G401 (cell line): ENCODE measurements around the gene HEPN1. TPM values are rescaled to one million over a fixed set of nuclear protein-coding genes. Genes with fewer than 3 reads are reported as not detected.
A peak's percentile ranks its signal among the peaks of the same experiment; 100 is the strongest.

ENCODE experiments used
- DNase-seq: peaks from one replicate; pipeline ENCODE4 v3.0.0-alpha.2; 2015; ENCODE audit warnings: low spot score
- in situ Hi-C: cut with HindIII; loops from 2 replicates; pipeline ENCODE4 v1.10.0; 2016; ENCODE audit warnings: low sequenced_read_pairs, mixed read lengths
- total RNA-seq: library from RNA; depleted of rRNA; stranded (reverse); fragments of >200 nt; shearing (Covaris generic); gene quantifications from 2 replicates; pipeline ENCODE4 v1.2.3, GENCODE V29; 2014

Gene HEPN1
- total RNA-seq, 1 experiment from 2014 or later = not detected

DNA sequence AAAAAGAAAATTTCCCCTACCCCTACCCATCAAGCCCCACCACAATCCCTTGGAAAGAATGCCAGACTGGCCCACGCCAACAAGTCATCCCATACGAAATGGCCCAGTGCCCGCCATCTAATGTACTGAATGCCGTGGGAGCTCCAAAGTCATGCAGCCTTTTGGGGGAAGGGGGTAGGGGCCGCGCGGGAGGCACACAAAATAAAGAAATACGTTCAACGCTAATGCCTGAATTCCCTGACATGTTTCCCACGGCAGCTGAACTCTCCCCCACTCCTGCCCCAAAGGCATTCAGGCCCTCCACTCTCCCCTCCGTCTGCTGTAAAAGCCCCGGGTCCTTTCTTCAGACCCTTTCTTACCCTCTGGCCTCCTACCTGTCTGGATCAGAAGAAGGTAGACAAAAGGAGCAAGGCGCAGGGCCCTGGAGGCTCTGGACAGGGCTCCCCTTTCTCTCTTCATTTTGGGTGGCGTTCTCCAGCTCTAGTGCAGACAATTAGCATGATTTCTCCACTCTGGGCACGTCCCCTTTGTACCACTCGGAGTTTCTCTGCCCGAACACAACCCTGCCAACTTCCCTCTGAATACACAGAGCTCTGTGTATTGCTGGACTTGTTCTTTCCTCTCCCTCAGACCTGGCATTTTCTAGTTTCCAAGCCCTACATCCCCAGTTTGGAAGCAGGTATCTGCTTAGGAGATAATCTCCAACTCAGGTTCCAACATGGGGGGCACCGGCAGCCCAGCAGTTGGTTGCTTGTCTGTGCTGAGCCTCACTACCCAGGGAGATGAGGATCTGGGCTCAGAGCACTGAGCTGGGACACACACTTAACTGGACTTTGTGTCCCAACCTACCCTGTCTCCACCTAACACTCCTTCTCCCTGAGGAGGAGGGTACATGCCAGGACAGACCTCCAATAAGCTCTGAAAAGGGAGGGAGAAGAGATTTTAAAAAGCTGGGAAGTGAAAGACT is 16.8 kb downstream of the HEPN1 start, which contains the start of gene HEPACAM:
Gene HEPACAM (minus strand): TSS at position 500 of the 967 bp plus-strand sequence. CDS start 41 bp downstream, at position 459.
- DNase-seq = peak; percentile 28
- in situ Hi-C loops = no loop called here

DNA sequence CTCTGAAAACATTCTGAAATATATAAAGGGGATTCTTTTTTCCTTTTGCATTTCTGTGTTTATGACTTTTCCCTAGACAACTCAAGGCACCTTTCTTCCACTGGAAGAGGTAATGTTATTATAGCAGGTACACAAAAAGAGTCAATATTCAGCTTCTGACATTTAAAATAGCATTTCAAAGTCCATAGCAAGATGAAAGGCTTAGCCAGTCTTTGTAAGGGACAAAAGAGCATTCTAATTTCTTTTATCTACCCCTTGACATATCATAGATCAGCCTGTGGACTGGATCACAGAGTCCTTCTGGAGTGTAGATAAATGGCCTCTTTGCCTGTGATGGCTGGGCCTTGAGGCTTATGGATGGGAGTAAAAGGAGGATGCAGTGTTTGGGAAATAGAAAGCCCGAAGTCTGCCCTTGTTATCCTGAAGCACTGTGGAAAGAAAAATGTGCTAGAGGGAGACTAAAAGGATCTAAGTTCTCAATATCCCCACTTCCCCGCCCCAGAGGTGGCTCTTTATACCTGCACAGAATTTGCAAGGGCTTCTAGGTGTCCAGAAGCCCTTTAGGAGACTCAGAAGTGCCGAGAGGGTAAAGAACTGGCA is 18.4 kb downstream of the HEPN1 start:
- in situ Hi-C loops = no loop called here
- DNase-seq = no peak

DNA sequence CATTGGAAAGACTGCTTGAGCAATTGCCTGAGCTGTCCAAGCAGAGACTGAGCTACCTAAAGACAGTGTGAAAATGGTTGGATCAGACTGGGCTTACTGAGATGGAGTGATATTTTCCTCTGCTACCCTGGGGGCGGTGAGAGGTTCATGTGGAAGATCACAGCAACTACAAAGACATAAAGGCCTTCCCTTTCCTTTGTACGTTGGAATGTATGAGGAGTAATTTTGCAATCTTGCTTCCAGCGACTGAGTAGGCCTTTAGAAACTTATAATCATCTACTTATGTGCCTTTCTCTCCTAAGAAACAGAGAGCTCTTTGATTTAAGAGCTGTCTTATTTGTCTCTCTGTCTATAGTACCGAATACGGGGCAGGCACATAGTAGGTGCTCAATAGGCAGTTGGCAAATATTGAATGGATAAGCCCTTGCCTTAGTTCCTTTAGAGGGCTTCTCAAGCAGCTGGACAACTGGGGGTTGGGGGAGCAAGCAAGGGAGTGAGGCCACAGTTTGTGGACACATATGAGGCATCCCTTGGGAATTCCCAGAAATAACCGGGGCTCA is 19.2 kb downstream of the HEPN1 start:
- in situ Hi-C loops = no loop called here
- DNase-seq = no peak

DNA sequence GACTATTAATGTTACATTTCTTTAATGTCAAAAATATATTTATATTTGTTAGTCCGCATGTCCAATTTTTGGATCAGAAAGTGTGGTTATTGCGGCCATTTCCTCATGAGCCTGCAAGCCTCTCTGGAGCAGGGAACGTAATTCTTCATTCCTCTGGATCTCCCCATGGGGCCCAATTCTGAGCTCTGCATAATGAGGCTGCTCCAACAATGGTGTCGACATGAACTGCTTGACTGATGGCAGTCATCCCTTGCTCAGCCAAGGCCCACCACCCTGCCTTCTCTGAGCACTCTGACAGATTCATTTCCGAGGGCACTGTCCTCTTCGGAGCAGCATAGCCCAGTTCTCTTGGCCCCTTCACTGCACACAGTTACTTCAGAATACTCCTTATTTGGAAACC is 19.9 kb downstream of the HEPN1 start:
- in situ Hi-C loops = no loop called here

DNA sequence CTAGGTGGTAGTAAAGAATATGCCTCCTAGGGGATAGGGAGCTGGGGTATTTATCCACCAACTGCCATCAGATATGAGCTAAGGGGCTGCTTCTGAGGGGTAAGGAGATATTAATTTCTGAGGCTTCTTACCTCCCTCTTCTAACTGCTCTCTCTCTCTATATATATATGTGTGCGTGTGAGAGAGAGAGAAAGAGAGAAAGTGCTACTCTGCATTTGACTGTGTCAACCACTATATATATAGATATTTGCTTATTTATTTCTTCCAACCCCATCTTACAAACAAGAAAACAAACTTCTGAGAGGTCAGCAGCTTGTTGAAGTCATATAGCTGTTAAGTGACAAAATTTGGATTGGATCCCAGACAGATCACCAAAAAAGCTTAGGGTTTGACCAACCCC is 22.7 kb downstream of the HEPN1 start:
- in situ Hi-C loops = no loop called here
- DNase-seq = no peak

More for the DNA sequence above, 19.9 kb downstream of the HEPN1 start:
- no peak for DNase-seq

DNA sequence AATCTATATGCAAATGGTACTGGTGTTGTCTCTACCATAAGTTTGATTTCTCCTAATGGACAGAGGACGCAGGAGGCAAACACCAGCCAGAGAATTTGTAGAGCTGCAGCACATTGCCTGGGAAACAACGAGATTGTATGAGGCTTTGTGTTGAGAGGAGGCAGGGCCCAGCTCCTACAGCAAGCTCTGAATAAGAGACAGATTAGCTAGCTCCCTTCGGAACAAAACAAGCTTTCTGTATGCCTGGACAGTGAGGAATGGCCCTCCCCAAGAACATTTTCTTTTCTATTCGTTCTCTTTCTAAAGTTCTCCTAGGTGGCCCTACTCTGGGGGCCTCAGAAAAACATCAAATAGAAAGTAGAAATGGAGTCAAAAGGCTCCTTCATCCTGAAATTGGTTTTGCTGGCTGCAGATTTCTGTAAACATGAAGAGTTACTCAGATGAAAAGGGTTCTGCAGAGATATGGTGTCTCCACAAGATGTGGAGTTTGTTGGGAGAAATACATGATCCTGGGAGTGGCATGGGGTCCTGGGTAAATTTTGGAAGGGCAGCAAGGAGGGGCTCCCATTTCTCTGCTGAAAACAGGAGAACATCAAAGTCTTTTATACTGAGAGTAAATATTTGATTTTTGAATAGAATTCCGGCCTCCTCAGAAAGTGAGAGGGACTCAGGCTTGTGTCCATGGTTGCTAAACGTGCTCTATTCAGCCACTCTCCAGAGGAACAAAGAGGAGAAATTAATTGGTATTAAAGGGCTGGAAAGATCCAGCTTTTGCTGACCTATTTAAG is 23.6 kb downstream of the HEPN1 start:
- peak; percentile 26 for DNase-seq
- in situ Hi-C loops = no loop called here

DNA sequence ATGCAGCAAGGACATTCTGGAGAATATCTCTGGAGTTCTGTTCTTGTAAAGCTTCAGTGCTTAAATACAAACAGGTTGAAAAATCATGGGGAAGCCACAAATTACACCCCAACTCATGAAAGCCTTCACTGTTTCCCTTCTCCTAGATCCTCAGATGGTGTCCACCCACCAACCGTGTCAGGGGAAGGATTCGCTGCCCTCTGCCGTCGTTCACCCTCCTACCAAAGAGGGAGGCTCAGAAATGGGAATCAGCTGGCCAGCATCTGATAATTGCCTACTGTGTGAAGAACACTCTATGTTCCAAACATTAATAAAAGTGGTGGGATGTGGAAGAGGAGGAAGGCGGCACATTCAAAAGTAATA is 24.2 kb downstream of the HEPN1 start:
- DNase-seq = peak; percentile 31
- in situ Hi-C loops = no loop called here

DNA sequence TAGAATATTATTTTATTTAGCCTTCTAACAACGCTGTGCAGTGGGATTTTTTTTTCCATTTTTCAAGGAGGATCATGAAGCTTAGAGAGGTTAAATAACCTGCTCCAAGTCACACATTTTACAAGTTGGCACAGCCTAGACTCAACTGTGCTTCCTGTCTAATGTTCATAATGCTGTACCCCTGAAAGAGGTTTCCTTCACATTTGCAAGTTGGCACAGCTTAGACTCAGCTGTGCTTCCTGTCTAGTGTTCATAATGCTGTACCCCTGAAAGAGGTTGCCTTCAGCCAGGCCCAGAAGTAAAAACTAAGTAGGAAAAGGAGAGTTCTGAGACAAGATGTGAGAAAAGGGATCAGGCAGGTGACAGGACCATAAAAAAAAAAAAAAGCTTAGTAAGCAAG is 24.7 kb downstream of the HEPN1 start:
- no peak for DNase-seq
- in situ Hi-C loops = no loop called here

DNA sequence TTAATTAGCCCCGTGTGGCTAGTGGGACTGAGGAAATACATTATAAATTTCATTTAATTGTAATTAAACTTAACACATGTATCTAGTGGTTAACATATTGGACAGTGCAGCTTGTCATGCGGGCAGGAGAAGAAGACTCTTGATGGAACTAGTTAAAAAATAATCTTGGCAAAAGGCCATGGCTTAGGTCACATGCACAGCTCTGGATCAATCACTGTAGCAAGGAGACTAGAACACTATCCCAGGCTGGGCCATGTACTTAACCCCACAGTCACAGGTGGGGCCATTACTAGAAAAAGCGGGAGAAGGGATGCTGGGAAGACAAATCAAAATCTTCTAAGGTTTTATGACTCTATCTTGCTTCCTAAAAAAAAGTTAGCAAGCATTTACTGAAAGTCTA is 25.5 kb downstream of the HEPN1 start:
- DNase-seq = no peak
- in situ Hi-C loops = no loop called here

DNA sequence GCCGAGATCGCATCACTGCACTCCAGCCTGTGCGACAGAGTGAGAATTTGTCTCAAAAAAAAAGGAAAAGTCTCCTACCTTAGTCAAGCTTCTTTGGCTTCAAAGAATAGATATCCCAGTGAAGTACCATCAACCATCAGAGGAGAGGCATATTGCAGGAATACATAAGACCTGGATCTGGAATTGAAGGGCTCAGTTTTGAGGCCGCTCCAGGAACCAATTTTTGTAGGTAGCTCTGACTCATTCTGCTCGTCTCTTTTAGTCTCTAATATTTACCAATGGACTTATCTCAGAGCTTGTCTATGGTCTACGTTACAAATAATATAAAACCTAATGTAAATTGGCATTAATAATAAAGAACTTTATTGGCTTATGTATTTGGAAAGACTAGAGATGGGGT is 26.8 kb downstream of the HEPN1 start:
- in situ Hi-C loops = no loop called here
- no peak for DNase-seq

DNA sequence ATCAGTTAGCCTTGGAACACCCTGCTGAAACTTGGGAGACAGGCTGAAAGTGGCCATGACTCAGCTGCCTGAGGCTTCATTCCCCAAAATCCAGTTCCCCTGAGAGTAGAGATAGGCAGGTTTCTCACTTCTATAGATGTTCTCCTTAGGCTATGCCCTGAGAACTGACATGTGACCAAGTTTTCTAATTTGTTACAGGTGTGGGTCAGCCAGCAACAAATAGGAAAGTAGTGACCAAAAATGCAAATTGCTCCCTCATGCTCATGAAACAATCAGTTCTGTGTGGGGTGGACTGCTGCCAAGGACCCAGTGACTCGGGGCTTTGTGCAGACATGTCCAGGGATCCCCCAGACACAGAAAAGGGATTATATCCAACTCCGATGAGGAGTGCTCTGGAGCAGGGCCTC is 27.7 kb downstream of the HEPN1 start:
- DNase-seq = no peak
- in situ Hi-C loops = no loop called here

DNA sequence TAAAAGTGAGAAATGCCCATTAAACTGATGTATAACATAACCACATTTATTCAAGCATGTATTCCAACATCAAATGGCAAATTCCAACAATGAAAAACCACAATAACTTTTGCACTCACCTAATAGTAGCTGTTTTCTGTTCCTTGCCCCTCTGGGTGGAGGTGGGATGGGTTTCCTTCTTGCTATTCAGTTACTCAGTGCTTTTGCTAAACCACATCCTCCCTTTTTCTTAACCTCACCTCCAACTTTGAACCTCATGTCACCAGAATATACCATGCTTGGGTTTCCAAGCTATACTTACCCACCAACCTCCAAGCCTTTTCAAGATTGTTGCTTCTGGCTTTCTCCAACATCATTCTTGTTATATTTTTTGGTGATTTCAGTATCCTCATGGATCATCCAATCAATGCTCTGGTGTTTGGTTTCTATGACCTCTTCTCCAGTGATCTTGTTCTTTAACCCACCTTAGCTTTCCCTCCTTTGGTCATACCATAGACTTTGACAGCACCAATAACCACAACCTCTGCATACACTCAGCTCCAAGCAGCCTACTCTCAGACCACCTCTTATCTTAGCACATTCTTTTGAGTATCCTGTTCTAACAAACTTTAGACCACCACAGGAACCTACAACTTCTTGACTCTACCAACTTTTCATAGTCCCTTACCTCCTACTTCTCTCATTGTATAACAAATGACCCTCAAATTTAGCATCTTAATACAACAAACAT is 31.7 kb downstream of the HEPN1 start:
- in situ Hi-C loops = no loop called here
- no peak for DNase-seq

DNA sequence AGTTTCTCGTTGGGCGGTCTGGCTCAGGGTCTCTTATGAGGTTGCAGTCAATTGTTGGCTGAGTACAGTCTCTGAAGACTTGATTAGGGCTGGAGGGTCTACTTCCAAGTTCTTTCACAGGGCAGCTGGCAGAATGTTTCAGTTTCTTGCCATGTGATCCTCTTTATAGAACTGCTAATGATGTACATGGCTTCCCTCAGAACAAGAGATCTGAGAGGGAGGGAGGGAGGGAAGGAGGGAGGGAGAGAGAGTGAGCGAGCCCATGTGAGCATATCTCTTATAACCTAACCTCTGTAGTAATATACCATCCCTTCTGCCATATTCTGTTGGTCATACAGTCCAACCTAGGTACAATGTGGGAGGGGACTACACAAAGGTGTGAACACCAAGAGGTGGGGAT is 32.3 kb downstream of the HEPN1 start:
- in situ Hi-C loops = no loop called here
- DNase-seq = no peak

DNA sequence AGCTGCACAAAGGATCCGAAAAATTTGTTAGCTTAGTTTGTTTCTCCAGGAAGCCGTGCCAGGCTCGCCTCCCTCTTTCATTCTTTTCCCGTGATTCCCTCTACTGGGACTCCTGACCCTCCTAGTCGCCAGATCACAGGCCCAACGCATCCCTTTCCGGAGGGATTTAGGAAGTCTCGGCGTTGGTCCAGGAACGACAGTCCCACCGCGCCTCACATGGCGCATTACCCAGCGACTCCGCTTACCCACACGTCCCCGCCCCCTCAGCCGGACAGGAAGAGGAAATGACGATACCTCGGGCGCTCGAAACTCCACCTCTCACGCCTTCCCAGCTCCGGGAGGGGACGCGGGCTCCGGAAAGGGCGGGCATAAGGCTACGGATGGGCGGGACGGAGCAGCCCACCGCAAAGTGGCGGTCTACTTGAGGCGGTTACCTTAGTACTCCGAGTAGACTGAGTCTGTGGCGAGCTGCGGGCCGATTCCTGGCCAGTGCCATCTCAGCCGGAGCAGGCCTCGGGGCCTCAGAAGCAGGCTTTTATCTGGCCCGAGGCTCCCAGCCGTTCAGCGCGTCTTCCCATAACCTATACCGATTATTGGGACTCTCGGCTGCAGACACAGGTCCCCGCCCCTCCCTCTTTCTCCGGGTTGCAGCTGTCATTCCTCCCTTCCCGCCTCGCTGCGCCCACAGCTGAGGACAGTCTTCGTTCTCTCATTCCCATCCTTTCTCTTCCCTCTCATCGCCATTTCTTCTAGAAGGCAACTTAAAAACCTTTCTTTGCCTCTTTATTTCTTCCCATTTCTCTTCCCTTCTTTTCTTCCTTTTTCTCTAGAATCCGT is 34.9 kb downstream of the HEPN1 start, which contains the start of gene CCDC15:
Gene CCDC15 (plus strand): TSS at position 450 of the 837 bp plus-strand sequence. CDS start 531 bp downstream, outside the sequence.
- in situ Hi-C loops = no loop called here

DNA sequence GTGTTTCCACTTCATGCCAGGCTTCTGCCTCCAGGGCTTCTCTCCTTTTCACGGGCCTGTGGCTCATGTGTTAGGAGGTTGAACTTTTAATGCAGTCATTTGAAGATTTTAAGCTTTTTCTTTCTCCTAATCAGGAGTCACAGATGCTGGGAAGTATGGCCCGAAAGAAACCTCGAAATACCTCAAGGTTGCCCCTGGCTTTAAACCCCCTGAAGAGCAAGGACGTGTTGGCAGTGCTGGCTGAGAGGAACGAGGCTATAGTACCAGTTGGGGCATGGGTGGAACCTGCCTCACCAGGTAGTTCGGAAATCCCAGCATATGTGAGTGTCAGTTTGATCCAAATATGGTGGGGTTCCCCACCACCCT is 35.5 kb downstream of the HEPN1 start:
- in situ Hi-C loops = no loop called here

More for the DNA sequence above, 34.9 kb downstream of the HEPN1 start, which contains the start of gene CCDC15:
- DNase-seq = peak; percentile 99

DNA sequence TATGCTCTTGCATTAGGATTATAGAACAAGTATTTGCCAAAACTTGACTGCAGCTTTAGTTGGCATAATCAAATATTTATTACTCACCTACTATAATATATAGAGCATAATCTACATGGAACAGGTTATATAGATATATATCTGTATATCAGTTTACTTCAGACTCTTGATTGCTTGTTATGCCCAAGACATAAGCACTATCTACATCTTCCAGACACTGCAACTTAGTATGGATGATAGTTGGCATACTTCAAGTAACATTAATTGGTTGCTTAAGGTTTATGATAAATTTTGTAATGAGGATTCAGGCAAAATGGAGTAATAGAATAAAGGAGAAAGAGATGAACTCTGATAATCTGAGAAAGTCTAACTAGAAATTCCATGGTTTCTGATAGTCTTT is 36.0 kb downstream of the HEPN1 start:
- in situ Hi-C loops = no loop called here
- no peak for DNase-seq

More for the DNA sequence above, 35.5 kb downstream of the HEPN1 start:
- DNase-seq = no peak

DNA sequence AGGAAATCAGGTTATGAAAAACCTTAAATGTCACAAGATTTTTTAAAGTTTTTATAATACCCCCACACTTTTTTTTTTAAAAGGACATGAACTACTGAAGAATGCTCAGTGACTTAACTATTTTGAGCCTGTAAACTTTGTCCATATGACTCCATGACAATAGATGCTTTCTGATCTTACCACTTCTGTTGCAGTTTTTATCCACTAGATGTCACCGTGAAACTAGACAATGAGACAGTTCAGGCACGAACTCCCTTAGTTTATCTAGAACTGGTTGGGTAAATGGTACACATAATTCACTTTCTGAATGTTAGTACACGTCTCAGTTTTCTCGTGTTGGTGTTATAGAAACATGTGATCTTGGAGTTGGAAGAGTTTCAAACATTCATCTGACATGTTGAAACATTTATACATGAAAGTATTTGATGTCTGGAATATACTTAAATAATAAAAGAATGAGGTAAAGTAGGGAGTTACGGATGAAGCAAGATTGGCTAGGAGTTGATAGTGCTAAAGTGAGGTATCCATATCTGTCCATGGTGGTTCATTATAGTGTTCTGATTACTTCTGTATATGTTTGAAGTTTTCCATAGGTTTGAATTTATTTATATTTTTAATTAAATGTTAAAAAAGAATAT is 43.0 kb downstream of the HEPN1 start:
- in situ Hi-C loops = no loop called here
- peak; percentile 77 for DNase-seq
